ENCODE results near the gene PLPPR4.
"Not testable (repeated sequence)": the region's sequence is repeated elsewhere in the genome, so short reads cannot be mapped to it uniquely, and the experiment has no call there.

The PLPPR4 gene, protein sequence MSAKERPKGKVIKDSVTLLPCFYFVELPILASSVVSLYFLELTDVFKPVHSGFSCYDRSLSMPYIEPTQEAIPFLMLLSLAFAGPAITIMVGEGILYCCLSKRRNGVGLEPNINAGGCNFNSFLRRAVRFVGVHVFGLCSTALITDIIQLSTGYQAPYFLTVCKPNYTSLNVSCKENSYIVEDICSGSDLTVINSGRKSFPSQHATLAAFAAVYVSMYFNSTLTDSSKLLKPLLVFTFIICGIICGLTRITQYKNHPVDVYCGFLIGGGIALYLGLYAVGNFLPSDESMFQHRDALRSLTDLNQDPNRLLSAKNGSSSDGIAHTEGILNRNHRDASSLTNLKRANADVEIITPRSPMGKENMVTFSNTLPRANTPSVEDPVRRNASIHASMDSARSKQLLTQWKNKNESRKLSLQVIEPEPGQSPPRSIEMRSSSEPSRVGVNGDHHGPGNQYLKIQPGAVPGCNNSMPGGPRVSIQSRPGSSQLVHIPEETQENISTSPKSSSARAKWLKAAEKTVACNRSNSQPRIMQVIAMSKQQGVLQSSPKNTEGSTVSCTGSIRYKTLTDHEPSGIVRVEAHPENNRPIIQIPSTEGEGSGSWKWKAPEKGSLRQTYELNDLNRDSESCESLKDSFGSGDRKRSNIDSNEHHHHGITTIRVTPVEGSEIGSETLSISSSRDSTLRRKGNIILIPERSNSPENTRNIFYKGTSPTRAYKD

DNA sequence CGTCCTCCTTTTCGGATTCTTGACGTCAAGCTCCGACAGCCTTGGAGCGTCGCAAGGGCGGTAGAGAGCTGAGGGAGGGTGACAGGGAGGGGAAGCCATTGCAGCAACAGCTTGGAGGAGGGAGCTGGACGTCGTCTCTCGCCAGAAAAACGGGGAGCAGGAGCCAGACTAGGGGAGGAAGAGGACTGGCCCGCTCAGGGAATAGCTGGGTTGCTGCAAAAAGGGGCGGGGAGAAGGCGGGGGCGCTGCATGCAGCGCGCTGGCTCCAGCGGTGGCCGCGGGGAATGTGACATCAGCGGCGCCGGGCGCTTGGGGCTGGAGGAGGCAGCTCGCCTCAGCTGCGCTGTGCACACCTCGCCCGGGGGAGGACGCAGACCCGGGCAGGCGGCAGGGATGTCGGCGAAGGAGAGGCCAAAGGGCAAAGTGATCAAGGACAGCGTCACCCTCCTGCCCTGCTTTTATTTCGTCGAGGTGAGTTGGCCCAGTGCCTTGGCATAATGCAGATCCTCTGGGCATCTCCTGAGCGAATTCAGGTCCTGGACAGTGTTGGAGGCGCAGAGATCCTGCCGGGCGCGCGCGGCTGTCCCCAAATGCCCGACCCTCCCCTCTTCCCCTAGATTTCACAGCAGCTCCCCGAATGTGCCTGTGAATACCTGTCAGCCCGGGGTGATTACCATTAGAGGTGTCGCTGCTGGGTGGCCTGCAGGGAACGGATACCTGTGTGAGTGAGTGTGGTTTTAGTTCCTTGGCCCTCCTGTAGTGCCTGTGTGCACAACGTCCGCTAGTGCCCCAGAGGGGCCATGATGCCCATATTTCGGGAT lies at the start of gene PLPPR4:
Gene PLPPR4 (plus strand): TSS at position 292 of the 821 bp plus-strand sequence. CDS start 102 bp downstream, at position 394.
- no peak for DNase-seq

DNA sequence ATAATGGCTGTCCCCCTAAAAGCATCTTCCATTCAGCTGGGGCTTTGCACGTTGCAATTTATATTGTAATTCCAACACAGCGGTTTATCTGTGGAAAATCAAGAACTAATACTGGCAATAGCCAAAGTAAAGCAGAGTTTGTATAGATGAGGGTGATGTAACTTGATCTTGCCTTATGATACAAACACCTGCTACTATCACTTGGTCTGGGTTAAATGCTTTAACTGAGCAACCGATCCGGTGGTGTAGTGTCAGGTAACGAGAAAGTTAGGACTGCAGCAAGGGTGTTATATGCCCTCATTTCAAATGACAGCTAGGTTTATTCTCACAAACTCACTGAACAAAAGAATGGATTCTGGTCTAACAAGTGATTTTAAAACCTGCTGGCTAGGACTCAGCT lies 47.3 kb upstream of the PLPPR4 start:
- DNase-seq = no peak

DNA sequence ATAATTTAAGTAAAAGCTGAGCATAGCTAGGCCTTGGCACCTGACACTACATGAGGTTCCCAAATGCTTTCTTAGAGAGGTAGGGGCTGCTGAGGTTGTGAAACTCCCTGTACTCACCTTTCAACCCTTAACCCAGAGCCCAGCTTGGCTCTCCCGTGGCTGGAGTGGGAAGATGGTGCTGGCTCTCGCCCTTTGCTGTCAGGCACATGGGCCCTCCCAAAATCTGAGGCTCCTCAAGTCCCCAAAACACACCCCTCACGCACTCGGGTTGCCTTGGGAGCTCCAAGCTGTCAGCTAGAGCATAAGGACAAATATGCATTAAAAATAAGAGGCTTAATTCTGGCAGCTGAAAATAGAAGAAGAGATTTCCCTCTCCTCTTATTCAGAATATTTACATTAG lies 46.7 kb upstream of the PLPPR4 start:
- no peak for DNase-seq

DNA sequence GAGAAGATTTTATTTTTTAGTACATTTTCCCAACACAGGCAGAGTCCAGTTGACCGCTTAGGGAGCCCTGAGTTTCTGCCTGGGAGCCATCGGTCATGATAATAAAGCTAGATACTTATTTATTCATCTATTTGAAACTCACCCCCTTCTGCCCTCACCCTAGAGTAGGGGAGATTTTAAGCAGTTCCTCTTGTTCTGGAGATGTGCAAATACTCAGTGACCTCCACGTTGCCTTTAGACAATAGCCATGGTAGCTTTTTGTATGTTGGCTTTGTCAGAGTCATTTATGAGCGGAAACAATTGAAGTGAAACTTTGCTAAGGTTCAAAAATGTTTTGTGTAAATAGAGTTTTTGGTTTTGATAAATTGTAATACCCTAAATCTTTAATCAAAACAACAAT lies 45.7 kb upstream of the PLPPR4 start:
- no peak for DNase-seq

DNA sequence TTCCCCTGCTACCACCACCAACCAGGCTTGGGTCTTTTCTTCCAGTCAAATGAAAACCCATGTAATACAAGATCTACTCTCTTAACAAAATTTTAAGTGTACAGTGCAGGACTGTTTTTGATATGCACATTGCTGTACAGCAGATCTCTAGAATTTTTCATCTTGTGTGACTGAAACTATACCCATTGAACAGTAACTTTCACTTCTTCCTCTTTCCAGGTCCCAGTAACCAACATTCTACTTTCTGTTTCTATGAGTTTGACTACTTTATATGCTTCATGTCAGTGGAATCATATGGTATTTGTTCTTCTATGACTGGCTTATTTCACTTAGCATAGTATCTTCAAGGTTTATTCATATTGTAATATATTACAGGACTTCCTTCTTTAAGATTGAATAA lies 45.3 kb upstream of the PLPPR4 start:
- no peak for DNase-seq

DNA sequence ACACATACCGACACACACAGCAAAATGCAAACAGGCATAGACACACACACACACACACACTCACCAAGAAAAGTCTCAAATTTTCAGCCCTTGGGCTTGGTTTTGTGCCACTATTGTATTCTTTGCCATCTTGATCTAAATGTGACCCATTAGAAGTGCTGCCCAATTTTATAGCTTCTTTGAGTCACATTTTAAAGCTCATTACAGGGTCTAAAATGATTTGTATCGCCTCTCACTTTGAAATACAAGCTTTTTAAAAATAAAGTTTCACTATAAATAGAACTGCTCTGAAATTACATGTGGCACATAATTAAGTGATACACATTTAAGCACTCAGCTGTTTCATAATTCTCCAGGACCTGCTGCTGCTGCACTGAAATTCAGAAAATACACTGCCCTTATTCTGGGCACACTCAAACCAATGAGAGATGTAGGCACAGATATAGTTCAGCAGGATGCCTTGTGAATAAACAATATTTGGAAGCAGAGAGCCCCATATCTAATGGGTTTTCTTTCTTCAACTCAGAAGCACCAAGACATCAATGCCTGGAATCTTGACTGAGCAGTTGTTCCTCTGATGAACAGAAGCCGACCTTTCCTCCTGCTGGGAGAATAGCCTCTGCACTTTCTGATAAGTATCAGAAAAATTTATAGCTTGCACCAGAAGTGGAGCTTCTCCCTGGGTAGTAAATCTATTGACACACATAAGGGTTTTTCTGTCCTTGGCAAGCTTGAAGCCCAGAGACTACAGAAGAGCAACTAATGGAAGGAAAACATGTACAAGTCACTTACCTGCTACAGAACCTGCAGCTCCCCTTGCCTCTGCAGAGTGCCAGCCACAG lies 37.0 kb upstream of the PLPPR4 start:
- DNase-seq = no peak

DNA sequence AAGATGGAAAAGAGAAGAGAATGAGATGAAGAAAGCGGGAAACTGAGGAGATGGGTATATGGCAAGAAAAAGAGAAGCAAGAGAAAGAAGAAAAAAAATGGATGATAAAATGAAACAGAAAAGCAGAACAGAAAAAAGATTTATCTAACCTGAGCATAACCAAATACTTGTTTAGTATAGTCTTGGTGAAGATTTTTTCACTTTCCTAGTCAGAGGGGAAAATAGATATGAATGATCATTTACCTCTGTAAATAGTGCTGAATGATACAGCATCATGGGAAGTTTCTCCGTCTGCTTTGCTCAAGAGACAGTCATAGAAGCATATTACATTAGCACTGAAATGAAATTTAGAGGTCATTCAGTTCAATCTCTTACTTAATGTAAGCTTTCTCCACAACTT lies 36.1 kb upstream of the PLPPR4 start:
- no peak for DNase-seq

DNA sequence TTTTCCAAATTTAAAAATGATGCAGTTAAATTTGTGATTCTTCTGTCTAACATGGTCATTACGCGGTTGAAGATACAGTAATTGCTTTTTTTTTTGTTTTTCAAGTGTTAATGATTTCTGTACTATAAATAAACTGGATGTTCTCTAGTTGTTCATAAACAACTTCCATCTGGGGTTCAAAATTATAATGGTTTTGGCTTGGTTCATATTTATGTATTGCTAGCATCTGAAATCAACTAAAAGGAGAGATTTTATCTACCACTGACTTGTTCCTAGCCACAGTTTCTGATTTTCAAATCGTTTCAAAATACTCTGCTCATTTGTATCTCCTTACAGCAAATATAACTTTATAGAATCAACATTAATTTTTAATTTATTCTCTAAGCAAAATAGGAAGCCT lies 35.2 kb upstream of the PLPPR4 start:
- no peak for DNase-seq

DNA sequence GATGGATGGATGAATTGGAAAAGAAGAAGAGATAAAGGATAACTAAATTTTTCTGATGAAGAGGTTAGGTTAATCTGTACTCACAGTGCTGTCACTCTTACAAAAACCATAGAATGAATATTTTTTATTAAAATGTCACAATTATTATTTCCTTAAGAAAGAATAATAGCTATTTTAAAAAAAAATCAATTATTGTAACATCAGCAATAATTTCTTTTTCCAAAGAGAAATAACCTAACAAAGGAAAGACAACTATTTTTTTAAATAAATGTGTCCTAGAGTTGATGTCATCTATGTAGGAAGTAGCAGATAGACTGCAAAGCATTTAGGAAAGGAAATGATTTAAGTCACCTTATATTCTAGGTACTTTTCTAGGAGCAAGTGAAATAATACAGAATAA lies 33.6 kb upstream of the PLPPR4 start:
- DNase-seq = no peak

DNA sequence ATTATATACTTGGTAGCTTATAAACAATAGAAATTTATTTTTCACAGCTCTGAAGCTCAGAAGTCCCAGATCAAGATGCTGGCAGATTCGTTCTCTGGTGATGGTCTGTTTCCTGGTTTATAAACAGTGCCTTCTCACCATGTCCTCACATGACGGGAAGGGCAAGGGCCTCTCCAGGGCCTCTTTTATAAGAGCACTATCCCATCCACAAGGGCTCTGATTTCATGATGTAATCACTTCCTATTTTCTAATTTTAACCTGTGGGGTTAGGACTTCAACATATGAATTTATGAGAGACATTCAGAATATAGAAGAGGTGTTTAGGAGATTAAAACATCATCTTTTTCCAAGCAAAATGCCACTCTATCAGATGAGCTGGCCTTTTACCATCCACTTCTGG lies 32.1 kb upstream of the PLPPR4 start:
- DNase-seq = no peak

DNA sequence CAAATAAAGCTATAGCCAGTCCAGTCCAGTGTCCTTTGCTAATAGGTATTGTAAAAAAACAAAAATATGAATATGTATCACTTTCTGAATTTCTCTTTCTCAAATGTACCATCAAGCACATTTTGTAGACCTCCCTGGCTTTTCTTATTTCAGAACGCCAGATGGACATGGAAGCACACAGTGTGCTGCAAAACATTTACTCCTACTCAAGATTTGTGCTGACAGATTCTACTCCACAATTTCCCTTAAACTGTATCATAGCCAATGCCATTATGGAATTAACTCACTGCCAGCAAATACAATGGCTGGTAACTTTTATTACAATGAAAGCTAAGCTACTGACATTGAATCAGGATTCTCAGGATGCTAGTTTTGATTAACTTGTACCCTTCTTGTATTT lies 30.8 kb upstream of the PLPPR4 start:
- DNase-seq = no peak

DNA sequence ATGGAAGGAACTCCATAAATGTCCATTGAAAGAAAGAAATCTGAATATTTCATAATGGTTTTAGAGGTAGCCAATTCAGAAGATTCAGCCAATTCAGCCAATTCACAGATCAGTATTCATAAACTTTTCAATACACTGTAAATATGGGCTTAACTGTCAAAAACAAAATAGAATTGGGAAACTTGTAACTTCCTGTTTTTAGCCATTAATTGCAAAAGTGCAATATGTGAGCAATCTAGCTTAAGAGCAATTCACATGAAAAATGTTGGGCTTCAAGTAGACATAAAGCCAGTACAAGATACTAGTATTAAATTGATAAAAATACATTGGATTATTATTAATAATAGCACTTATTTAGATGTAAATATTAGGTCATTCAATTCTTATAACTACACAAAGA lies 27.5 kb upstream of the PLPPR4 start:
- DNase-seq = no peak

DNA sequence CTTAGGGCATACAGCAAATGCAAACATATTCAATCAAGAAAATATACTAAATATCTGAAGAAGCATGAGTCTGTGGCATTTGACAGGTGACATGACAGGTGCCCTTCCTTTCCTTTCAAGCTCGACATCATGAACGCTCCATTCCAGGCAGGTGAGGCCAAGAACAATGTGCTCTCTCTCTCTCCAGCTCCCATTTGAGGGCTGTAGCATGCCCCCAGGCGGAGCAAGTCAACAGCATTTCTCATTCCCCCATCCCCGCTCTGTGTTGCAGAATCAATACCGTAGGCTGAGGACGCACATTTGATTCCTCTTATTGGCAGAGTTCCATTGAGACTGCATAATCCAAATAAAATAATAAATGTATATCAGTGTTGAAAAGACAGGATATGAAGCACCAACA lies 24.6 kb upstream of the PLPPR4 start:
- DNase-seq = no peak

DNA sequence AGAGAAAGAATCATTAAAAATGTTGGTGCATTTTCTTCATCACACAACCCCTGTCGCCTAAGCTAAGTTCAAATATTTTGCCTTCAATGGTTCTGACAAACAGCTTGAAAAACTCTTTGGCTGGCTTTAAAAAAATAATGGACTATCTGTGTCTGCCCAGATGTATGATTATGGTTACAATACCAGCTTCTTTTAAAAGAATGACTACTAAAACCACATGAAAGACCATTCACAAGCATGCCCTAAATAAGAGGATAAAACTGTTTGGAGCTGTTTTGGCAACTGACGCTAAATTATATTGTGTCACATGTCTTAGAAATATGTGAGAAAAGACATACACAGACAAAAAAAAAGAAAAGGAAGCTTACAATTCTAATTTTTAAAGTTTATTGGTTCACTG lies 23.7 kb upstream of the PLPPR4 start:
- DNase-seq = no peak

DNA sequence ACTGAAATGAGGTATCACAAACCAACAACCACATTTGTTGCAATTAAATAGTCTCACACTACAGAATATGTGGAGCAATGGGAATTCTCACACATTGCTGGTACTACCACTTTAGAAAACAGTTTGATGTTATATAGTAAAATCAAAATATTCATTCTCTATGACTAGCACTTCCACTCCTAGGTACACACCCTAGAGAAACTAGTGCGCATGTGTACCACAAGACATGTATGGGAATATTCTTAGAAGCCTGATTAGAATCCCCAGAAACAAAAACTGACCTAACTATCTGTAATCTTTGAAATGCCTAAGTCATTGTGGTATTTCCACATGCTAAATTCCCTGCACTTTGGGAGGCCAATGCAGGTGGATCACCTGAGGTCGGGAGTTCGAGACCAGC lies 18.1 kb upstream of the PLPPR4 start:
- DNase-seq = no peak

DNA sequence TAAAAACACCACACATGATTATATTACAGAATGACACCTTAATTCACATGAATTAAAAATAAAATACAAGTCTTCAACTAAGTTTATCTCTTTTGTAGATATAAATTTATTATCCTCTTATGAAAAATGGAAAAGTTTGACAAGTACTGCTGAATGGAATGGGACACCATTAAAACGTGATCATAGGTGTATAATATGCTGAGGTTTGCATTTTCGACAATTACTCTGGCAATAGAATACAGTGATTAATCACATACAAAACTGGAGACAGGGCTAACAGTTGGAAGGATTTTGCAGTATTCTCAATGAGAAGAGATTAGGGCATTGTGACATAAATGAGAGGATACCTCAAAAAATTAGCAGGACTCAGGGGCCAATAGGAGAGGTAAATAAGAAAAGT lies 17.1 kb upstream of the PLPPR4 start:
- DNase-seq = no peak

DNA sequence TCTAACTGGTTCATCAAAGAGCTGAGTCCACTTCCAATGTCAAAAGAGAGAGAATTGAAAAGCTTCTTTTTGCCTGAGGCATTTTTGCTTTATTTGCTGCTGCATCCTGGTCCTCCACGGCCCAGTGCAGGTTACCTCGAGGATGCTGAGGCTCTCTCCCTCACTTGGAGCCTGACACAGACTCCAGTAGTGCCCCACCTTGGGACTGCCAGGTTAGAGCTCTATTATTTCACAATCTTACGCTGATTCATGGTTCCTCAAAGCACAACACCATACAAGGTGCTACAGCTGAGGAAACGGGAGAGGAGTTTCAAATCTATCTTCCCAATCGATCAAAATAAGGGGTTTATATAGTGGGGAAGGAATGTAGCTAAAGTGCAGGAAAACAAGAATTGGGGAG lies 13.6 kb upstream of the PLPPR4 start:
- DNase-seq = no peak

DNA sequence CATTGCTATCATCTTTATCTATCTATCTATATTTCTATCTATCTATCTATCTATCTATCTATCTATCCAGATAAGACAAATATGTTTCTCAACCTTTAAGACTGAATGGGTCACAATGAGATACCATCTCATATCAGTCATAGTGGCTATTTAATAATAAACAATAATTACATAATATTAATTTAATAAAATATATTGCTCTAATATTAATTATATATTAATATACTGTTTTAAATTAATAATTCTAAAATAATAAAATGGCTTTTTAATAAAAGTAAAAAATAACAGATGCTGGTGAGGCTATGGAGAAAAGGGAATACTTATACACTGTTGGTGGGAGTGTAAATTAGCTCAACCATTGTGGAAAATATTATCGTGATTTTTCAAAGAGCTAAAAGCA lies 13.0 kb upstream of the PLPPR4 start:
- no peak for DNase-seq

DNA sequence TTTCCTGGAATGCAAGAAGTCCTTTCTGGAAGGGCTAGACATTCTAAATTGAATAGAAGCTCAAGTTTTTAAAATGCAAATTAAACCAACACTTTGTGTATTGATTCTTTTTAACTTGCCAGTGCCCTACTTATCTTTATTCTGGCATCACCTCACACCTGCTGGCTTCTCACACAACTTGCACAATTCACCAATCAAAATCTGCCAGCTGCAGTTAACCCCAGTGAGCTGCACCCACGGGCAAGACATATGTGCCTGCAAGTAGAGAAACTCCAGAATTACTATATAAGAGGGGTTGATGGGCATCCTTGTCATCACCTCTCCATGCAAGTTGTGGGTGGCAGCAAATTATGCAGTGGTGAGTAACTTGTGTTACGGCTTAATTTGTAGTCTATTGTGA lies 11.7 kb upstream of the PLPPR4 start:
- DNase-seq = no peak

DNA sequence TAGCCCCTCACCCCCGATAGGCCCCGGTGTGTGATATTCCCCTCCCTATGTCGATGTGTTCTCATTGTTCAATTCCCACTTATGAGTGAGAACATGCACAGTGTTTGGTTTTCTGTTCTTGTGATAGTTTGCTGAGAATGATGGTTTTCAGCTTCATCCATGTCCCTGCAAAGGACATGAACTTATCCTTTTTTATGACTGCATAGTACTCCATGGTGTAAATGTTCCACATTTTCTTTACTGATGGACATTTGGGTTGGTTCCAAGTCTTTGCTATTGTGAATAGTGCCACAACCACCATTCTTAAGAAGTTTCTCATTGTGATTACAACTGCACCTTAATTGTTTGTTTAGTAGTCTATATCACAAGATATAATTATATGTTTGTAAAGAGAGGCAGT lies 3.9 kb upstream of the PLPPR4 start:
- not testable (repeated sequence) for DNase-seq

DNA sequence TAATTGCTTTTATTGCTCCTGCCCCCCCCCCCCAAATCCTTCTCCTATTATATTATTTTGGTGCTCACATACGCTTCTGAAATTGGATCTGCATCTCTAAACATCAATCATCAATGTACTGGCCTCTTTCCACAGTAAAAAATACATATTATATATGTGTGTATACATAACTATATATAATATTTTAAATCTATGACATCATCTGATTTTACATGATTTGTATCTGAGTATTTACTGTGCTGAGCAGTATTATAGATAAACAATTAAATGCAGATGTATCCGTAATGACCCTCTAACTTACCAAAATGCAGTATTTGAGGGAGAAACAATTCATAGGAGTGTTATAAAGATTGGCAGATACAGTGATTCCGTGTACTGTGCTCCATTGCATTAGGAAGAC lies 832 bp downstream of the PLPPR4 start:
- DNase-seq = no peak

DNA sequence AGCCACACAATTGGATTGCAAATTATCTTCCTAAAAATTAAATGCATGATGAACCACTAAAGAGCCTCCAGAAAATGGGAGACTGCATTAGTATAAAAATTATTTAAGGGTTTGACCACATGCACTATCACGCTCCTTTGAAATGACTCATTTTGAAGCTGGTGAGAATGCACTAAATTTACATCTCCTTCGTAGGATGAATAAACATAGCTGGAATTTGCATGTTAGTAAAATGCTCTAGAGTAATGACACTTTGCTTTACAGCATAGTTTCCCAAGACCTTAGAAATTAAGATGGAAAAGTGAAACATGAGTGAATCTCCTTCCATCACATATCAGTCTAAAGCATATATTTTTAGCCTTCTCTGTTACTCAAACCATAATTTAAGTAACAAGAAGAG lies 2.4 kb downstream of the PLPPR4 start:
- DNase-seq = no peak

DNA sequence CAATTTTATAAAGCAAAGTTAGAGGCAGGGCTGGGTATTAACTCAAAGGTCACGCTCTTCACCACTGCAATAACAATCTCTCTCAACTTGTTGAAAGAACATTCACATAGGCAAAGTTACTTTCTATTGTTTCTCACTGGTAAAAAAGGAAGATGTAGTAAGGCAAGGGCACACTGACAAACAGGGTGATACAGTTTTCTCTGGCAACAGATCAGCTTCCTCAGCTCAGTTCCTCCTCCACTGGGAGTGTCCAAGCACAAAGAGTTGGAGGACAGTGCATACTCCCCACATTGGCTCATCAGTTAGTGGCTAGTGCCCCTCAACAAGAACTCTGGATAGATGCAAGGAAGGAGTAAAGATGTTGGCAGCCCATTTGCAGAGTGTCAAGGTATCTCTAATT lies 3.7 kb downstream of the PLPPR4 start:
- DNase-seq = no peak
